A673 (cell line): ENCODE measurements around the gene MOSMO. TPM values are rescaled to one million over a fixed set of nuclear protein-coding genes. Genes with fewer than 3 reads are reported as not detected.

Source experiments
- BruUV-seq: library from RNA; stranded (reverse); fragments of 400-500 nt; replicated peaks from 2 replicates; lab custom pipeline; 2021; lab: Mats Ljungman, UMichigan
- CTCF ChIA-PET: fragments of 300-600 bp; sonication (Branson Sonifier 250); formaldehyde crosslinking; loops from one replicate; lab custom pipeline; 2022; ENCODE audit warnings: antibody characterized with exemption; lab: Charles Lee
- POLR2A ChIA-PET: fragments of 300-600 bp; sonication (Branson Sonifier 250); formaldehyde crosslinking; loops from one replicate; lab custom pipeline; 2022; ENCODE audit warnings: antibody characterized with exemption; ENCODE audit not compliant: low non-redundant PET; lab: Charles Lee
- DNase-seq: peaks from one replicate; pipeline ENCODE4 v3.0.0-alpha.2; 2015; ENCODE audit warnings: low spot score
- H3K27ac ChIP-seq: fragments of 200-600 bp; sonication (generic); 2 replicates; pipeline ENCODE4 v1.5.1; 2016; ENCODE audit warnings: mixed run types, low read depth, mild to moderate bottlenecking, mixed read lengths, antibody characterized with exemption, low read length; ENCODE audit not compliant: poor library complexity, severe bottlenecking
- H3K27me3 ChIP-seq: fragments of 200-600 bp; sonication (generic); replicated peaks from 2 replicates; pipeline ENCODE4 v1.6.1; 2017; ENCODE audit warnings: mixed run types, low read depth, mild to moderate bottlenecking, mixed read lengths, antibody characterized with exemption, low read length; ENCODE audit not compliant: insufficient read depth, poor library complexity
- H3K36me3 ChIP-seq: fragments of 200-600 bp; sonication (generic); 2 replicates; pipeline ENCODE4 v1.6.1; 2016; ENCODE audit warnings: mixed run types, mild to moderate bottlenecking, mixed read lengths, antibody characterized with exemption, low read length; ENCODE audit not compliant: insufficient read depth, poor library complexity, severe bottlenecking
- H3K4me1 ChIP-seq: fragments of 200-600 bp; sonication (generic); 2 replicates; pipeline ENCODE4 v1.6.1; 2017; ENCODE audit warnings: mixed run types, mild to moderate bottlenecking, mixed read lengths, antibody characterized with exemption, low read length; ENCODE audit not compliant: insufficient read depth, poor library complexity, severe bottlenecking
- H3K4me3 ChIP-seq: fragments of 200-600 bp; sonication (generic); 2 replicates; pipeline ENCODE4 v1.5.1; 2016; ENCODE audit warnings: low read depth, mixed run types, mild to moderate bottlenecking, mixed read lengths, low read length; ENCODE audit not compliant: poor library complexity, severe bottlenecking
- H3K9me3 ChIP-seq: fragments of 200-600 bp; sonication (generic); 2 replicates; pipeline ENCODE4 v1.6.1; 2016; ENCODE audit warnings: mixed run types, low read depth, mild to moderate bottlenecking, mixed read lengths, antibody characterized with exemption, low read length; ENCODE audit not compliant: poor library complexity, severe bottlenecking
- EZH2 ChIP-seq: fragments of 200-600 bp; sonication (generic); IDR thresholded peaks from 2 replicates; pipeline ENCODE4 v1.6.1; 2017; ENCODE audit warnings: borderline replicate concordance, low read depth, mild to moderate bottlenecking, mixed read lengths, antibody characterized with exemption, low read length; ENCODE audit not compliant: poor library complexity, severe bottlenecking
- intact Hi-C: fragments of 100-400 bp; cut with micrococcal nuclease; formaldehyde crosslinking; loops from one replicate; pipeline ENCODE4 v1.10.0; 2022; ENCODE audit not compliant: unreplicated experiment
- total RNA-seq: library from RNA; stranded (reverse); gene quantifications from 2 replicates; pipeline ENCODE4 v1.2.3, GENCODE V29; 2021
- TF ChIP-seq, protein P1 (sequence below): fragments of 300-800, 200-600 bp; sonication (generic); conservative IDR thresholded peaks from 2 replicates; pipeline ENCODE4 v1.5.1; 2017; ENCODE audit warnings: low read depth, mild to moderate bottlenecking, antibody characterized with exemption, low read length, moderate library complexity, mixed read lengths

The MOSMO gene
- total RNA-seq, 1 experiment from 2014 or later: 14.6 TPM

DNA sequence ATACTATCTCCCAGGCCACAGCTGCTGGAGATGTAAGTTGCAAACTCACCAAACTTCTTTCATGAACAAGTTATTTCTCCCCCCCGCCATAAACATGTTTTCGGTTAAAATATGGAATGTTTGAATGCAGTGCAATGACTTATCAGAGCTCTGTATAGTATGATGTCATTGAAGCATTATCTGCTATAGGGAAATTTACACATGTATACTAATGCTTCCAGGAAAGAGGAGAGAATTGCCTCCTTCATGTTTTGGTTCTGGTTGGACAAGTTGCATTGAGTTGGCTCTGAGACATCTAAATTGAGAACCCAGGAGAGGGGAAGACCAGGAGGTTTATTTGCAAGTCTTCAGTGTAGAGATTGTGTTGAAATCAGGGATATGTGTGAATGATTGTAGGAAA is 34.0 kb upstream of the MOSMO start:
- Histone ChIP-seq H3K36me3 (peaks cover 93% of the 10 kb centered on the region), H3K27ac (no peak overlapping the region), H3K4me1 (no peaks in the 10 kb centered on the region), H3K27me3 (no peaks in the 10 kb centered on the region), H3K9me3 (no peaks in the 10 kb centered on the region), H3K4me3 (no peak overlapping the region)
- ChIA-PET CTCF (no interaction called here), POLR2A (no interaction called here)
- DNase-seq: no peak
- TF ChIP-seq EZH2: no peak
- TF ChIP-seq, protein P1, sequence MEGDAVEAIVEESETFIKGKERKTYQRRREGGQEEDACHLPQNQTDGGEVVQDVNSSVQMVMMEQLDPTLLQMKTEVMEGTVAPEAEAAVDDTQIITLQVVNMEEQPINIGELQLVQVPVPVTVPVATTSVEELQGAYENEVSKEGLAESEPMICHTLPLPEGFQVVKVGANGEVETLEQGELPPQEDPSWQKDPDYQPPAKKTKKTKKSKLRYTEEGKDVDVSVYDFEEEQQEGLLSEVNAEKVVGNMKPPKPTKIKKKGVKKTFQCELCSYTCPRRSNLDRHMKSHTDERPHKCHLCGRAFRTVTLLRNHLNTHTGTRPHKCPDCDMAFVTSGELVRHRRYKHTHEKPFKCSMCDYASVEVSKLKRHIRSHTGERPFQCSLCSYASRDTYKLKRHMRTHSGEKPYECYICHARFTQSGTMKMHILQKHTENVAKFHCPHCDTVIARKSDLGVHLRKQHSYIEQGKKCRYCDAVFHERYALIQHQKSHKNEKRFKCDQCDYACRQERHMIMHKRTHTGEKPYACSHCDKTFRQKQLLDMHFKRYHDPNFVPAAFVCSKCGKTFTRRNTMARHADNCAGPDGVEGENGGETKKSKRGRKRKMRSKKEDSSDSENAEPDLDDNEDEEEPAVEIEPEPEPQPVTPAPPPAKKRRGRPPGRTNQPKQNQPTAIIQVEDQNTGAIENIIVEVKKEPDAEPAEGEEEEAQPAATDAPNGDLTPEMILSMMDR: no peak
- intact Hi-C loops: no loop called here
- BruUV-seq: no TSS peak

DNA sequence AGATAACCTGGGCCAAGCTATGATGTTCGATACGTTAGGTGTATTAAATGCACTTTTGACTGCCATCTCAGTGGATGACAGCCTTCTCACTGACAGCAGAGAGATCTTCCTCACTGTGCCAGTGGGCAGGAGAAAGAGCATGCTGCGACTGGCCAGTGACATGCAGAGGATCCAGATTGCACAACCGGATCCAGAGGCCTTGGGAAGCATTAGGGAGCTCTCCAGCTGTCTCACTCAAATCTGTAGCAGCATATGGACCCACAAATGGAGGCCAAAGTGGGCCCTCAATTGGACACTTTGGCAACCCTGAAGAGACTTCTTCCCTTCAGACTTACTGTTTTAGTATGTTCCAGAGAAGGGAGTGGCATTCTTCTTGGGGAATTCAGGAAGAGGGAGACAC is 27.9 kb upstream of the MOSMO start:
- intact Hi-C loops: no loop called here
- H3K27me3 ChIP-seq: no peaks in the 10 kb centered on the region
- H3K36me3 ChIP-seq: peaks cover 92% of the 10 kb centered on the region
- DNase-seq: no peak
- TF ChIP-seq, protein P1: no peak
- no peak for TF ChIP-seq EZH2
- no peak overlapping the region for H3K27ac ChIP-seq
- no peaks in the 10 kb centered on the region for H3K9me3 ChIP-seq
- no TSS peak for BruUV-seq
- H3K4me3 ChIP-seq: no peak overlapping the region
- ChIA-PET POLR2A (no interaction called here), CTCF (no interaction called here)
- no peaks in the 10 kb centered on the region for H3K4me1 ChIP-seq

DNA sequence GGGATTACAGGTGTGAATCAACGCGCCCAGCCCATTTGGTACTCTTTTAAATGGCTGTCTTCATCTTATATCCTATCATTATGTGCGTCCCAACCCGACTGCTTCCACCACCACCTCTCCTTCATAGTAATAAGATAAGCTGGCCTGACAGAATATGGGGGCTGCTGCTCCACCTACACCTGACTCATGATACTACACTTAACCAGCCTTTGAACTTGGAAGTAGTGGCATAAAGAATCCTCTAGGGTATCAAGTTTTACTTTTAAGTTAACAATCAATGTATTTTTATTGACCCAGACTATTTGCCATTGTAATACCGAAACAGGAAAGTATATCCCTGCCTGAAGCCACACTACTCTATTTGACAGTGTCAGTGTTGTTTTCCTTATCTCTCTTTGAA is 25.8 kb upstream of the MOSMO start:
- intact Hi-C loops: no loop called here
- no TSS peak for BruUV-seq
- Histone ChIP-seq H3K36me3 (peaks cover 72% of the 10 kb centered on the region), H3K4me1 (no peaks in the 10 kb centered on the region), H3K27ac (no peak overlapping the region), H3K9me3 (no peaks in the 10 kb centered on the region), H3K4me3 (no peak overlapping the region), H3K27me3 (no peaks in the 10 kb centered on the region)
- ChIA-PET CTCF (no interaction called here), POLR2A (no interaction called here)
- TF ChIP-seq, protein P1: no peak
- TF ChIP-seq EZH2: no peak
- no peak for DNase-seq
